ENCODE results near the gene RBX1.

The RBX1 gene

DNA sequence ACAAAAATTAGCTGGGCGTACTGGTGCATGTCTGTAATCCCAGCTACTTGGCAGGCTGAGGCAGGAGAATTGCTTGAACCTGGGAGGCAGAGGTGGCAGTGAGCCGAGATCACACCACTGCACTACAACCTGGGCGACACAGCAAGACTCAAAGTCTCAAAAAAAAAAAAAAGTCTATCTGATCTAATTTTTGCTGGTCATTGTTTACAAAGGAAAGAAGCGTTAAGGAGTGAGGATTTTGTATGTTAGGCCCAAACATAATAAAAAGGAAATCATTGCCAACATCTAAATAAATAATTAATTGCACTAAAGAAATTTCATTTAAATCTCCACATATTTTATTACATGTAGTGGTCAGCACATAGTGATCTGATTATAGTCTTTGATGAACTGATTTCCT, 2.9 kb downstream of the RBX1 start:
- DNase-seq: no peak
- peaks cover 8 to 30% (median 14%) of the 10 kb centered on the region in 4 experiments for H3K4me1 ChIP-seq (ENCODE audit: control extremely low read depth in 1 of 4, control insufficient read depth in 4 of 4, insufficient read depth in 4 of 4, low read length in 3 of 4)
- H3K27ac ChIP-seq (ENCODE audit: insufficient read depth in 1 of 2, low read depth in 1 of 2, low read length in 2 of 2, poor library complexity in 1 of 2, severe bottlenecking in 2 of 2): no peak overlapping the region
- no peak overlapping the region for H3K4me3 ChIP-seq (ENCODE audit: control insufficient read depth in 1 of 7, extremely low read depth in 1 of 7, insufficient read depth in 4 of 7, low read depth in 2 of 7, low read length in 6 of 7)
- H3K36me3 ChIP-seq (ENCODE audit: control insufficient read depth in 4 of 4, insufficient read depth in 4 of 4, low read length in 3 of 4): peaks cover 2 to 42% (median 16%) of the 10 kb centered on the region in 4 experiments
- ChIA-PET POLR2A (interaction anchor here (1.1 kb wide), 1 partner anchor 68 kb away, joined by 3 read pairs; no protein-coding TSS in a partner anchor), CTCF (no interaction called here)
- 100% methylated on average over 1 of the region's 4 CpGs for WGBS (ENCODE audit: insufficient coverage)
- H3K27me3 ChIP-seq (replicated peaks in 2 of 5; ENCODE audit: control insufficient read depth in 4 of 5, insufficient read depth in 5 of 5, low read length in 4 of 5): no peaks in the 10 kb centered on the region
- H3K9me3 ChIP-seq (ENCODE audit: control extremely low read depth in 1 of 5, control insufficient read depth in 4 of 5, insufficient read depth in 2 of 5, low read depth in 1 of 5, low read length in 4 of 5): no peaks in the 10 kb centered on the region

DNA sequence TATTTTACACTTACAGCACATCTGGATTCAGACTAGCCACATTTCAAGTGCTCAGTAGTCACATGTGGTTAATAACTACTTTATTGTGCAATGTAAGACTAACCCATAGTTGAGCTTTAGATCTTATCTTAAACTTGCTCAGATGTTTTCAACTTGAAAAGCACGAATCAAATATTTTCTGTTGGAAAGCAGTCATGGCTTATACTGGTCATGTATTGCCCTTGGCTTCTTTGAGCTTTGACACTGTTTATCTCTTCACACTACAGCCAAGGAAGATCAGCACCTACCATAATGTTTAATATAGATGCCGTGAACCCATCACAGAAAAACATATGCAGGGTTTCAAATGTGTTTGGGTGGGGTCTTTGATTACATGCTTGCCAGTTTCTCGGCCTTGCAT, 4.4 kb downstream of the RBX1 start:
- Histone ChIP-seq H3K27ac (ENCODE audit: insufficient read depth in 1 of 2, low read depth in 1 of 2, low read length in 2 of 2, poor library complexity in 1 of 2, severe bottlenecking in 2 of 2) (peak overlapping the region in 1 of 2 experiments; percentile 64), H3K27me3 (replicated peaks in 2 of 5; ENCODE audit: control insufficient read depth in 4 of 5, insufficient read depth in 5 of 5, low read length in 4 of 5) (no peaks in the 10 kb centered on the region), H3K4me3 (ENCODE audit: control insufficient read depth in 1 of 7, extremely low read depth in 1 of 7, insufficient read depth in 4 of 7, low read depth in 2 of 7, low read length in 6 of 7) (no peak overlapping the region), H3K4me1 (ENCODE audit: control extremely low read depth in 1 of 4, control insufficient read depth in 4 of 4, insufficient read depth in 4 of 4, low read length in 3 of 4) (peaks cover 8 to 22% (median 10%) of the 10 kb centered on the region in 4 experiments), H3K36me3 (ENCODE audit: control insufficient read depth in 4 of 4, insufficient read depth in 4 of 4, low read length in 3 of 4) (peaks cover 2 to 45% (median 23%) of the 10 kb centered on the region in 4 experiments), H3K9me3 (ENCODE audit: control extremely low read depth in 1 of 5, control insufficient read depth in 4 of 5, insufficient read depth in 2 of 5, low read depth in 1 of 5, low read length in 4 of 5) (no peaks in the 10 kb centered on the region)
- POLR2A ChIA-PET: no interaction called here
- peak; percentile 22 to 71 (median 50) for DNase-seq
- CTCF ChIA-PET: no interaction called here
- WGBS (ENCODE audit: insufficient coverage): 70% methylated on average over 1 of the region's 3 CpGs

DNA sequence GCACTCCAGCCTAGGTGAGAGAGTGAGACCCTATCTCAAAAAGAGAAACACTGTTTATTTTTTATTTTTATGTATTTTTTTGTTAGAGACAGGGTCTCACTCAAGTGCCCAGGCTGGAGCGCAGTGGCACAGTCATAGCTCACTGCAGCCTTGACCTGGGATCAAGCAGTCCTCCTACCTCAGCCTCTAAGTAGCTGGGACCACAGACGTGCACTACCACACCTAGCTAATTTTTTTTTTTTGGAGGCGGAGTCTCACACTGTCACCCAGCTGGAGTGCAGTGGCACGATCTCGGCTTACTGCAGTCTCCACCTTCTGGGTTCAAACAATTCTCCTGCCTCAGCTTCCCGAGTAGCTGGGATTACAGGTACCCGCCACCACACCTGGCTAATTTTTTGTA, 6.4 kb downstream of the RBX1 start:
- H3K9me3 ChIP-seq (ENCODE audit: control extremely low read depth in 1 of 5, control insufficient read depth in 4 of 5, insufficient read depth in 2 of 5, low read depth in 1 of 5, low read length in 4 of 5): no peaks in the 10 kb centered on the region
- no peak overlapping the region for H3K4me3 ChIP-seq (ENCODE audit: control insufficient read depth in 1 of 7, extremely low read depth in 1 of 7, insufficient read depth in 4 of 7, low read depth in 2 of 7, low read length in 6 of 7)
- CTCF ChIA-PET: no interaction called here
- POLR2A ChIA-PET: interaction anchor here (0.7 to 0.8 kb wide), 2 partner anchors 64 to 747 kb away, joined by 3 to 5 read pairs; no protein-coding TSS in a partner anchor
- peaks cover 2 to 11% (median 7%) of the 10 kb centered on the region in 4 experiments for H3K4me1 ChIP-seq (ENCODE audit: control extremely low read depth in 1 of 4, control insufficient read depth in 4 of 4, insufficient read depth in 4 of 4, low read length in 3 of 4)
- H3K36me3 ChIP-seq (ENCODE audit: control insufficient read depth in 4 of 4, insufficient read depth in 4 of 4, low read length in 3 of 4): peaks cover 2 to 53% (median 31%) of the 10 kb centered on the region in 4 experiments
- H3K27ac ChIP-seq (ENCODE audit: insufficient read depth in 1 of 2, low read depth in 1 of 2, low read length in 2 of 2, poor library complexity in 1 of 2, severe bottlenecking in 2 of 2): no peak overlapping the region
- no peak for DNase-seq
- H3K27me3 ChIP-seq (replicated peaks in 2 of 5; ENCODE audit: control insufficient read depth in 4 of 5, insufficient read depth in 5 of 5, low read length in 4 of 5): no peaks in the 10 kb centered on the region
- 90% methylated on average over 4 of the region's 7 CpGs for WGBS (ENCODE audit: insufficient coverage)

DNA sequence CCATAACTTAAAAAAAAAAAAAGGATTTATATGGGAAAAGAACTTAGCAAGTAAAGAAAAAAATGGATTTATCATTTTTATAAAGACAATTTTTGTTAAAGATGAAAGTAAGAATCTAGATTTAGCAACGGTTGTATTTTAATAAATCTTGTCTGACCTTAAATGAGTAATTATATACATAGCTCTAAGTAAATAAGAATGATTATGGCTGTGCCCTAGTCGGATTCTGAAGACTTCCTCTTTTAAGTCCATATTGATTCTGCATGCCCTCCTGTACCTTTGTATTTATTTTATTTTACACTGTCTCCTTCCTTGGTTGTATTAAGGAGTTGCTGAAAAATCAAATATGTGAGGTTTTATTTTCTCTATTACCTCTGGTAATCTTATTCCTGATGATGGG, 7.1 kb downstream of the RBX1 start:
- no CpG with 5 or more reads among the region's 2 CpGs for WGBS (ENCODE audit: insufficient coverage)
- ChIA-PET POLR2A (interaction anchor here (0.6 to 0.8 kb wide), 3 partner anchors 10 to 748 kb away, joined by 3 to 5 read pairs (median 5); no protein-coding TSS in a partner anchor), CTCF (no interaction called here)
- no peak overlapping the region for H3K4me3 ChIP-seq (ENCODE audit: control insufficient read depth in 1 of 7, extremely low read depth in 1 of 7, insufficient read depth in 4 of 7, low read depth in 2 of 7, low read length in 6 of 7)
- no peaks in the 10 kb centered on the region for H3K27me3 ChIP-seq (replicated peaks in 2 of 5; ENCODE audit: control insufficient read depth in 4 of 5, insufficient read depth in 5 of 5, low read length in 4 of 5)
- peaks cover 2 to 58% (median 31%) of the 10 kb centered on the region in 4 experiments for H3K36me3 ChIP-seq (ENCODE audit: control insufficient read depth in 4 of 4, insufficient read depth in 4 of 4, low read length in 3 of 4)
- no peak for DNase-seq
- H3K4me1 ChIP-seq (ENCODE audit: control extremely low read depth in 1 of 4, control insufficient read depth in 4 of 4, insufficient read depth in 4 of 4, low read length in 3 of 4): peaks cover 0 to 7% (median 1%) of the 10 kb centered on the region in 4 experiments
- no peaks in the 10 kb centered on the region for H3K9me3 ChIP-seq (ENCODE audit: control extremely low read depth in 1 of 5, control insufficient read depth in 4 of 5, insufficient read depth in 2 of 5, low read depth in 1 of 5, low read length in 4 of 5)
- H3K27ac ChIP-seq (ENCODE audit: insufficient read depth in 1 of 2, low read depth in 1 of 2, low read length in 2 of 2, poor library complexity in 1 of 2, severe bottlenecking in 2 of 2): no peak overlapping the region

DNA sequence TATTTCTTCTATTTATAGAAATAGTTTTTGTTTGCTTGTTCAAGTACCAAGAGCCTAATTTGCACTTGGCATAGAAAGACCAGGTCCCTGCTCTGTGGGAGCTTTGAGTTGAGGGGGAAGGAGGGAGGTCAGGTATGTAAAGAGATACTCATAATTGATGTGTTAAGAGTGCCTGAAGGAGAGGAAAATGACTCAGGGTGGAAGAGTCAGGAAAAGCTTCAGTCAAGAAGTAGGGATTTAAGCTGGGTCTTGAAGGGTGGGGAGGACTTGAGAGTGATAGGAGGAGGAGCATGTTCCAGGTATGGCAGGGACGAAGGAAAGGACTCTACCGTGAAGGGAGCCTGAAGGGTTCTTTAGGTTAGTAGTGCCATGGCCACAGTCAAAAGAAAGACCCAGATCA, 9.0 kb downstream of the RBX1 start:
- Histone ChIP-seq H3K27me3 (replicated peaks in 2 of 5; ENCODE audit: control insufficient read depth in 4 of 5, insufficient read depth in 5 of 5, low read length in 4 of 5) (no peaks in the 10 kb centered on the region), H3K4me1 (ENCODE audit: control extremely low read depth in 1 of 4, control insufficient read depth in 4 of 4, insufficient read depth in 4 of 4, low read length in 3 of 4) (peaks cover 0 to 3% (median 0%) of the 10 kb centered on the region in 4 experiments), H3K27ac (ENCODE audit: insufficient read depth in 1 of 2, low read depth in 1 of 2, low read length in 2 of 2, poor library complexity in 1 of 2, severe bottlenecking in 2 of 2) (no peak overlapping the region), H3K4me3 (ENCODE audit: control insufficient read depth in 1 of 7, extremely low read depth in 1 of 7, insufficient read depth in 4 of 7, low read depth in 2 of 7, low read length in 6 of 7) (no peak overlapping the region), H3K9me3 (ENCODE audit: control extremely low read depth in 1 of 5, control insufficient read depth in 4 of 5, insufficient read depth in 2 of 5, low read depth in 1 of 5, low read length in 4 of 5) (no peaks in the 10 kb centered on the region), H3K36me3 (ENCODE audit: control insufficient read depth in 4 of 4, insufficient read depth in 4 of 4, low read length in 3 of 4) (peaks cover 4 to 58% (median 38%) of the 10 kb centered on the region in 4 experiments)
- DNase-seq: no peak
- CTCF ChIA-PET: interaction anchor here (1.4 kb wide), 1 partner anchor 37 kb away, joined by 4 read pairs; no protein-coding TSS in a partner anchor
- POLR2A ChIA-PET: no interaction called here
- 83% methylated on average over 1 of the region's 2 CpGs for WGBS (ENCODE audit: insufficient coverage)

DNA sequence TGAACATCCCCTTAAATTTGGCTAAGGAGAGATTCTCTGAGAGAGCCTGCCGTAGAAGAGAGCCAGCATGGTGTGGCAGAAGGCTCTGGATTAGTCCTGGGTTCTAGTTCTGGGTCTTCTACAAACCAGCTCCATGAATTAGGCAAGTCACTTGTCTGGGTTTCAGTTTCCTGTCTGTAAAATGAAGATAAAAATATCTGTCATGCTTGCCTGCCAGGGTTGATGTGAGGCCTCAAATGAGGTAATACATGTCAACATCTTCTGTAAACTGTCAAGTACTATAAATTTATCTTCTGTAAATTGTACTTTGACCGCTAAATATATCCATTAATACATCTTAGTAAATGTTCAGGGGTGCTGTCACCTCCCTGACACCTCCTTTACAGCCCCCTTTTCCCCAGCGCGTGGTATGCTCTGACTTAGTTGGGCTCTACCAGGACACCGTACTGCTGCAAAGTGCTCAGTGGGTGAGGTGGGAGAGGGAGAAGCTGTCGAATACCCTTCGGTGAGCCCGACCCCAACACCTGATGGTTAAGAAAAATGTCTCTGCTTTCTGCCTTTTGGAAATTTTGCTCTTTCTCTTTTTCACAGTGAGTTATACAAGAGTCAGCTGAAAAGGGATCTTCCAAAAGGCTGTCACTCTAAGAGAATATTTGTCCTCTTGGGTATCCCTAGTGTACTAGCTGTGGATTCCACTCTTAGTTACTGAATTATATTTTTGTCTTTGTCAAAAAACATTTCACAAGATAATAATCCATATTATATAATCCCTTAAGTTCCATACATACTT, 15.0 kb downstream of the RBX1 start:
- Histone ChIP-seq H3K36me3 (ENCODE audit: control insufficient read depth in 4 of 4, insufficient read depth in 4 of 4, low read length in 3 of 4) (peaks cover 15 to 54% (median 32%) of the 10 kb centered on the region in 4 experiments), H3K27me3 (replicated peaks in 2 of 5; ENCODE audit: control insufficient read depth in 4 of 5, insufficient read depth in 5 of 5, low read length in 4 of 5) (no peaks in the 10 kb centered on the region), H3K4me1 (ENCODE audit: control extremely low read depth in 1 of 4, control insufficient read depth in 4 of 4, insufficient read depth in 4 of 4, low read length in 3 of 4) (peaks cover 7 to 24% (median 20%) of the 10 kb centered on the region in 4 experiments), H3K27ac (ENCODE audit: insufficient read depth in 1 of 2, low read depth in 1 of 2, low read length in 2 of 2, poor library complexity in 1 of 2, severe bottlenecking in 2 of 2) (peak overlapping the region; percentile 37 to 60), H3K4me3 (ENCODE audit: control insufficient read depth in 1 of 7, extremely low read depth in 1 of 7, insufficient read depth in 4 of 7, low read depth in 2 of 7, low read length in 6 of 7) (peak overlapping the region in 1 of 7 experiments; percentile 24), H3K9me3 (ENCODE audit: control extremely low read depth in 1 of 5, control insufficient read depth in 4 of 5, insufficient read depth in 2 of 5, low read depth in 1 of 5, low read length in 4 of 5) (no peaks in the 10 kb centered on the region)
- WGBS (ENCODE audit: insufficient coverage): 93% methylated on average over 2 of the region's 8 CpGs
- ChIA-PET POLR2A (interaction anchor here (0.5 to 1.4 kb wide), 3 partner anchors 14 to 125 kb away, joined by 3 to 4 read pairs (median 4); partner anchors contain the start of gene RBX1), CTCF (interaction anchor here (0.6 to 2.2 kb wide), 4 partner anchors 13 to 145 kb away, joined by 3 to 9 read pairs (median 4); no protein-coding TSS in a partner anchor)
- peak; percentile 45 to 88 (median 79) for DNase-seq

DNA sequence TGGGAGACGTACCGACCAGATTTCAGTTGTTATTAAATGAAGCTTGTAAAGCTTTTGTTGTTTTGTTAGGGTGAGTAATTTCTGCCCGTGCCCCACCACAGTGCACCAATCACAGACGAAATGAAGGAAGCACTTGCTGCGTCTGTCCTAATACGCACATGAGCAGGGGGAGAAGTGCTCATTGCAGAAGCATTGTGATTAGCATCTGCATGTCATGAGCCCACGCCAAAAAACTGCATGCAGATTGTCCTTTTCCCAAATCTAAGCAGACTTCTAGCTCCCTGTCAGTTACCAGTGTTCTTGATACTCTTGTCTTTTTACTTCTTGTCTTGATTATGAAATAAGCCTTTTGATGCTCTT, 15.5 kb downstream of the RBX1 start:
- WGBS (ENCODE audit: insufficient coverage): 55% methylated on average over 4 of the region's 7 CpGs
- ChIA-PET POLR2A (interaction anchor here (0.5 to 1.4 kb wide), 5 partner anchors 14 to 1648 kb away, joined by 3 to 5 read pairs (median 4); partner anchors contain the start of gene POLDIP3), CTCF (interaction anchor here (0.6 to 2.2 kb wide), 4 partner anchors 14 to 144 kb away, joined by 3 to 9 read pairs (median 4); no protein-coding TSS in a partner anchor)
- Histone ChIP-seq H3K27me3 (replicated peaks in 2 of 5; ENCODE audit: control insufficient read depth in 4 of 5, insufficient read depth in 5 of 5, low read length in 4 of 5) (no peaks in the 10 kb centered on the region), H3K4me1 (ENCODE audit: control extremely low read depth in 1 of 4, control insufficient read depth in 4 of 4, insufficient read depth in 4 of 4, low read length in 3 of 4) (peaks cover 7 to 24% (median 20%) of the 10 kb centered on the region in 4 experiments), H3K27ac (ENCODE audit: insufficient read depth in 1 of 2, low read depth in 1 of 2, low read length in 2 of 2, poor library complexity in 1 of 2, severe bottlenecking in 2 of 2) (peak overlapping the region in 1 of 2 experiments; percentile 60), H3K9me3 (ENCODE audit: control extremely low read depth in 1 of 5, control insufficient read depth in 4 of 5, insufficient read depth in 2 of 5, low read depth in 1 of 5, low read length in 4 of 5) (no peaks in the 10 kb centered on the region), H3K4me3 (ENCODE audit: control insufficient read depth in 1 of 7, extremely low read depth in 1 of 7, insufficient read depth in 4 of 7, low read depth in 2 of 7, low read length in 6 of 7) (no peak overlapping the region), H3K36me3 (ENCODE audit: control insufficient read depth in 4 of 4, insufficient read depth in 4 of 4, low read length in 3 of 4) (peaks cover 15 to 52% (median 31%) of the 10 kb centered on the region in 4 experiments)
- DNase-seq: peak; percentile 35 to 69 (median 65)

Measured in common myeloid progenitor, CD34-positive (primary cell).